Camera-type eye (tissue), 1 donor: Measurements from ENCODE around the gene SPNS1. TPM values are rescaled to one million over a fixed set of nuclear protein-coding genes. Genes with fewer than 3 reads are reported as not detected.

Experiments
- total RNA-seq: library from RNA; depleted of rRNA; stranded (reverse); fragments of >200 nt; gene quantifications from one replicate; pipeline ENCODE4 v1.2.3, GENCODE V29; 2014

SPNS1 gene
- 25.1 TPM for total RNA-seq

GRCh38 chr16:28974437-28975157 lies at the start of gene SPNS1:
TSS of gene SPNS1 (plus strand) at chr16:28974778. CDS start at chr16:28975152, 374 bp downstream.

GRCh38 chr16:28931801-28932225 lies 42.8 kb upstream of the SPNS1 start, which contains the start of gene CD19:
TSS of gene CD19 (plus strand) at chr16:28931971. CDS start at chr16:28932001, 30 bp downstream.

GRCh38 chr16:28950648-28951409 lies 23.7 kb upstream of the SPNS1 start, which contains the start of gene NFATC2IP:
TSS of gene NFATC2IP (plus strand) at chr16:28950937. CDS start at chr16:28951012, 75 bp downstream.

GRCh38 chr16:28984619-28985135 lies 10.1 kb downstream of the SPNS1 start, which contains the start of gene LAT:
TSS of gene LAT (plus strand) at chr16:28985052. CDS start at chr16:28985418, 366 bp downstream.

Other genes with a start within 250 kb of the SPNS1 start
- 3.5 TPM for gene NPIPB9, start 223.0 kb upstream of the SPNS1 start, total RNA-seq
- gene ATXN2L, start 151.8 kb upstream of the SPNS1 start, total RNA-seq, result 75.3 TPM
- 57.1 TPM for gene TUFM, start 128.4 kb upstream of the SPNS1 start, total RNA-seq
- gene SH2B1, start 110.9 kb upstream of the SPNS1 start, total RNA-seq, result 35.5 TPM
- 46.8 TPM for gene ATP2A1, start 96.3 kb upstream of the SPNS1 start, total RNA-seq
- 41.0 TPM for gene RABEP2, start 49.5 kb upstream of the SPNS1 start, total RNA-seq
- 0.88 TPM for gene CD19, start 42.8 kb upstream of the SPNS1 start, total RNA-seq
- gene NFATC2IP, start 23.8 kb upstream of the SPNS1 start, total RNA-seq, result 35.8 TPM
- gene LAT, start 10.3 kb downstream of the SPNS1 start, total RNA-seq, result 2.9 TPM